BE2C (cell line): ENCODE data around the gene GPRC5A.

Experiments
- DNase-seq: peaks from one replicate; pipeline ENCODE4 v3.0.0-alpha.2; 2020
- H3K27me3 ChIP-seq: fragments of 250-450 bp; sonication (Bioruptor Pico); 2 replicates; pipeline ENCODE4 v1.5.1; 2020; ENCODE audit warnings: mild to moderate bottlenecking
- H3K36me3 ChIP-seq: fragments of 250-450 bp; sonication (Bioruptor Pico); 2 replicates; pipeline ENCODE4 v1.5.1; 2020; ENCODE audit warnings: mild to moderate bottlenecking
- H3K4me1 ChIP-seq: fragments of 250-450 bp; sonication (Bioruptor Pico); 2 replicates; pipeline ENCODE4 v1.5.1; 2020
- H3K4me3 ChIP-seq: 2 replicates; pipeline ENCODE4 v1.5.1; 2011; ENCODE audit warnings: low read depth, low read length
- H3K9me3 ChIP-seq: fragments of 250-450 bp; sonication (Bioruptor Pico); 2 replicates; pipeline ENCODE4 v1.5.1; 2020
- CTCF ChIP-seq: IDR thresholded peaks from 2 replicates; pipeline ENCODE4 v1.5.1; 2012; ENCODE audit warnings: mild to moderate bottlenecking, low read depth, low read length

The GPRC5A gene

GRCh38 chr12:12882288-12882687 is 9.1 kb upstream of the GPRC5A start:
- no peaks in the 10 kb centered on the region for H3K36me3 ChIP-seq
- TF ChIP-seq CTCF: no peak
- DNase-seq: no peak
- no peaks in the 10 kb centered on the region for H3K4me1 ChIP-seq
- H3K4me3 ChIP-seq: no peak overlapping the region
- H3K9me3 ChIP-seq: no peaks in the 10 kb centered on the region
- H3K27me3 ChIP-seq: 0 out of 2 replicates have a peak, but pooled peaks cover under 1% of the 10 kb centered on the region

- no peak for TF ChIP-seq CTCF
- no peak for DNase-seq
Observed at GRCh38 chr12:12883369-12884001, 7.9 kb upstream of the GPRC5A start.

GRCh38 chr12:12885096-12885792 is 6.1 kb upstream of the GPRC5A start:
- Histone ChIP-seq H3K9me3 (no peaks in the 10 kb centered on the region), H3K4me3 (no peak overlapping the region), H3K36me3 (no peaks in the 10 kb centered on the region), H3K27me3 (peaks cover 24% of the 10 kb centered on the region), H3K4me1 (no peaks in the 10 kb centered on the region; the same call in 1 of the 2 replicates)
- DNase-seq: no peak
- TF ChIP-seq CTCF: no peak

More at GRCh38 chr12:12883369-12884001, 7.9 kb upstream of the GPRC5A start:
- no peaks in the 10 kb centered on the region for H3K9me3 ChIP-seq
- H3K27me3 ChIP-seq: peaks cover 7% of the 10 kb centered on the region
- H3K4me1 ChIP-seq: no peaks in the 10 kb centered on the region
- no peaks in the 10 kb centered on the region for H3K36me3 ChIP-seq
- no peak overlapping the region for H3K4me3 ChIP-seq

- Histone ChIP-seq H3K27me3 (peaks cover 41% of the 10 kb centered on the region), H3K9me3 (no peaks in the 10 kb centered on the region), H3K4me1 (no peaks in the 10 kb centered on the region; the same call in 1 of the 2 replicates), H3K4me3 (no peak overlapping the region), H3K36me3 (no peaks in the 10 kb centered on the region)
- DNase-seq: no peak
- TF ChIP-seq CTCF: no peak
Observed at GRCh38 chr12:12887471-12887870, 3.9 kb upstream of the GPRC5A start.

GRCh38 chr12:12889701-12890100 is 1.7 kb upstream of the GPRC5A start:
- TF ChIP-seq CTCF: no peak
- H3K9me3 ChIP-seq: no peaks in the 10 kb centered on the region
- no peaks in the 10 kb centered on the region; the same call in 1 of the 2 replicates for H3K4me1 ChIP-seq
- H3K27me3 ChIP-seq: peaks cover 60% of the 10 kb centered on the region
- H3K4me3 ChIP-seq: no peak overlapping the region
- DNase-seq: no peak
- H3K36me3 ChIP-seq: no peaks in the 10 kb centered on the region

GRCh38 chr12:12890543-12891079 is 751 bp upstream of the GPRC5A start:
- peak; percentile 82 for DNase-seq
- no peak; the same call in 1 of the 2 replicates for TF ChIP-seq CTCF
- Histone ChIP-seq H3K9me3 (no peaks in the 10 kb centered on the region), H3K27me3 (peaks cover 62% of the 10 kb centered on the region), H3K4me3 (peak overlapping the region; percentile 56), H3K4me1 (no peaks in the 10 kb centered on the region; the same call in 1 of the 2 replicates), H3K36me3 (no peaks in the 10 kb centered on the region)
